LNCaP clone FGC (cell line): Measurements from ENCODE around the gene DAP.

ENCODE experiments used
- DNase-seq: peaks from one replicate; pipeline ENCODE4 v3.0.0-alpha.2; 2011; ENCODE audit warnings: low read depth
- H3K4me3 ChIP-seq: 2 replicates; pipeline ENCODE4 v1.5.1; 2011; ENCODE audit warnings: mild to moderate bottlenecking, low read depth, low read length, control low read depth
- TF ChIP-seq, protein P1 (sequence below): IDR thresholded peaks from 2 replicates; pipeline ENCODE4 v1.5.1; 2012; ENCODE audit warnings: mild to moderate bottlenecking; ENCODE audit not compliant: control insufficient read depth, insufficient read depth; ENCODE audit errors: extremely low read depth

The DAP gene

DNA sequence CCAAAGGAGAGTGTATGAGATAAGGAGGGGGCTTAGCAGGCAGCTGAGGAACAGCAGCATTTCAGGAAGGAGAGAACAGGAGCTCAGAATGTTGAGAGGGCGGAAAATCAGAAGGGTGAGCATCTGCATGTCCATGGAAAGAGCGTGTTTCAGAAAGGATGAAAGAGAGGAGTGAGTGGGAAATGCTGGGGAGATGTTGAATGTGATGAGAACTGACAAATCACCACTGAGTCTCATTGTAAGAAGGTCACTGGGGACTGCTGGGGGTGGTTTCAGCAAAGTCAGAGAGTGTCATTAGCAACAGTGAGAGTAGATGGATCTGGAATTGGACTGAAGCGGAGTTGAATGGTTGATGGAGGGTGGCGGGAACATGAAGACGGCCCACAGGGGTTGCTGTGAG lies 131.4 kb downstream of the DAP start:
- DNase-seq = no peak
- TF ChIP-seq, protein P1, sequence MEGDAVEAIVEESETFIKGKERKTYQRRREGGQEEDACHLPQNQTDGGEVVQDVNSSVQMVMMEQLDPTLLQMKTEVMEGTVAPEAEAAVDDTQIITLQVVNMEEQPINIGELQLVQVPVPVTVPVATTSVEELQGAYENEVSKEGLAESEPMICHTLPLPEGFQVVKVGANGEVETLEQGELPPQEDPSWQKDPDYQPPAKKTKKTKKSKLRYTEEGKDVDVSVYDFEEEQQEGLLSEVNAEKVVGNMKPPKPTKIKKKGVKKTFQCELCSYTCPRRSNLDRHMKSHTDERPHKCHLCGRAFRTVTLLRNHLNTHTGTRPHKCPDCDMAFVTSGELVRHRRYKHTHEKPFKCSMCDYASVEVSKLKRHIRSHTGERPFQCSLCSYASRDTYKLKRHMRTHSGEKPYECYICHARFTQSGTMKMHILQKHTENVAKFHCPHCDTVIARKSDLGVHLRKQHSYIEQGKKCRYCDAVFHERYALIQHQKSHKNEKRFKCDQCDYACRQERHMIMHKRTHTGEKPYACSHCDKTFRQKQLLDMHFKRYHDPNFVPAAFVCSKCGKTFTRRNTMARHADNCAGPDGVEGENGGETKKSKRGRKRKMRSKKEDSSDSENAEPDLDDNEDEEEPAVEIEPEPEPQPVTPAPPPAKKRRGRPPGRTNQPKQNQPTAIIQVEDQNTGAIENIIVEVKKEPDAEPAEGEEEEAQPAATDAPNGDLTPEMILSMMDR = no peak
- H3K4me3 ChIP-seq = no peak overlapping the region
